HEK293 (cell line): ENCODE measurements around the gene LAMC3.

Experiments
- CTCF ChIA-PET: fragments of 350-600 bp; formaldehyde crosslinking; extraction: SDS; loops from one replicate; lab custom pipeline; 2021; ENCODE audit warnings: antibody characterized with exemption; lab: Yijun Ruan, JAX
- POLR2A ChIA-PET: fragments of 300-600 bp; formaldehyde crosslinking; extraction: SDS; loops from one replicate; lab custom pipeline; 2020; ENCODE audit warnings: antibody characterized with exemption, inconsistent platforms; lab: Yijun Ruan, JAX
- H3K27ac ChIP-seq: fragments of 200-500 bp; sonication (Bioruptor generic); 2 replicates; pipeline ENCODE4 v1.5.1; 2014; ENCODE audit warnings: low read depth, low read length, control low read depth, inconsistent platforms; ENCODE audit errors: extremely low read depth
- H3K36me3 ChIP-seq, 2 experiments: fragments of 200-500 bp in 1 of 2; sonication (Bioruptor generic) in 1 of 2; 1 replicate in 1 of 2; 2 replicates in 1 of 2; pipeline ENCODE4 v1.5.1; 2014 to 2017; ENCODE audit warnings: inconsistent platforms in 2 of 2, low read length in 2 of 2; ENCODE audit not compliant: control insufficient read depth in 2 of 2, insufficient read depth in 1 of 2
- H3K4me1 ChIP-seq: fragments of 200-500 bp; sonication (Bioruptor generic); 2 replicates; pipeline ENCODE4 v1.5.1; 2014; ENCODE audit warnings: mild to moderate bottlenecking, low read length, inconsistent platforms; ENCODE audit not compliant: control insufficient read depth, insufficient read depth
- H3K4me3 ChIP-seq: 2 replicates; pipeline ENCODE4 v1.5.1; 2011; ENCODE audit warnings: low read depth, mild to moderate bottlenecking, control low read depth, low read length, moderate library complexity
- H3K9me3 ChIP-seq: fragments of 200-500 bp; sonication (Bioruptor generic); 2 replicates; pipeline ENCODE4 v1.5.1; 2014; ENCODE audit warnings: low read depth, low read length, inconsistent platforms; ENCODE audit not compliant: control insufficient read depth, insufficient read depth
- KLF9 ChIP-seq: fragments of 450-650 bp; formaldehyde crosslinking; IDR thresholded peaks from 2 replicates; pipeline ENCODE4 v1.5.1; 2016; ENCODE audit warnings: missing biosample characterization, missing genetic modification characterization, low read depth
- PRDM1 ChIP-seq: fragments of 450-650 bp; formaldehyde crosslinking; IDR thresholded peaks from 2 replicates; pipeline ENCODE4; 2016; ENCODE audit warnings: missing biosample characterization, missing genetic modification characterization
- SALL2 ChIP-seq: fragments of 450-650 bp; formaldehyde crosslinking; IDR thresholded peaks from 2 replicates; pipeline ENCODE4 v1.5.0; 2017; ENCODE audit warnings: missing biosample characterization, mild to moderate bottlenecking, missing genetic modification characterization, borderline replicate concordance
- ZBTB21 ChIP-seq: fragments of 450-650 bp; formaldehyde crosslinking; IDR thresholded peaks from 2 replicates; pipeline ENCODE4 v1.5.1; 2017; ENCODE audit warnings: missing biosample characterization, missing genetic modification characterization
- ZNF10 ChIP-seq: fragments of 450-650 bp; formaldehyde crosslinking; IDR thresholded peaks from 2 replicates; pipeline ENCODE4 v1.5.1; 2017; ENCODE audit warnings: missing biosample characterization, missing genetic modification characterization
- ZNF155 ChIP-seq: fragments of 450-650 bp; formaldehyde crosslinking; IDR thresholded peaks from 2 replicates; pipeline ENCODE4 v1.5.1; 2016; ENCODE audit warnings: missing biosample characterization, missing genetic modification characterization
- ZNF19 ChIP-seq: fragments of 450-650 bp; formaldehyde crosslinking; IDR thresholded peaks from 2 replicates; pipeline ENCODE4; 2016; ENCODE audit warnings: missing biosample characterization, missing genetic modification characterization, low read depth
- ZNF23 ChIP-seq: fragments of 450-650 bp; formaldehyde crosslinking; IDR thresholded peaks from 2 replicates; pipeline ENCODE4 v1.5.1; 2016; ENCODE audit warnings: missing biosample characterization, missing genetic modification characterization, borderline replicate concordance
- ZNF311 ChIP-seq: fragments of 450-650 bp; formaldehyde crosslinking; IDR thresholded peaks from 2 replicates; pipeline ENCODE4 v1.5.1; 2017; ENCODE audit warnings: missing biosample characterization, missing genetic modification characterization, borderline replicate concordance
- ZNF350 ChIP-seq: fragments of 450-650 bp; formaldehyde crosslinking; IDR thresholded peaks from 2 replicates; pipeline ENCODE4 v1.5.0; 2017; ENCODE audit warnings: missing biosample characterization, mild to moderate bottlenecking, missing genetic modification characterization
- ZNF544 ChIP-seq: fragments of 450-650 bp; formaldehyde crosslinking; IDR thresholded peaks from 2 replicates; pipeline ENCODE4 v1.5.0; 2017; ENCODE audit warnings: missing biosample characterization, missing genetic modification characterization
- ZNF555 ChIP-seq: fragments of 450-650 bp; formaldehyde crosslinking; conservative IDR thresholded peaks from 2 replicates; pipeline ENCODE4 v1.5.1; 2017; ENCODE audit warnings: missing biosample characterization, mild to moderate bottlenecking, missing genetic modification characterization, inconsistent platforms
- ZNF585B ChIP-seq: fragments of 450-650 bp; formaldehyde crosslinking; IDR thresholded peaks from 2 replicates; pipeline ENCODE4 v1.5.1; 2016; ENCODE audit warnings: missing biosample characterization, missing genetic modification characterization
- ZNF626 ChIP-seq: fragments of 450-650 bp; sonication (Bioruptor Pico); formaldehyde crosslinking; IDR thresholded peaks from 2 replicates; pipeline ENCODE4 v1.5.1; 2018; ENCODE audit warnings: missing biosample characterization, missing genetic modification characterization, inconsistent platforms
- ZNF701 ChIP-seq: fragments of 450-650 bp; formaldehyde crosslinking; IDR thresholded peaks from 2 replicates; pipeline ENCODE4 v1.5.1; 2016; ENCODE audit warnings: missing biosample characterization, missing genetic modification characterization
- TF ChIP-seq, protein P1 (sequence below): fragments of 450-650 bp; formaldehyde crosslinking; IDR thresholded peaks from 2 replicates; pipeline ENCODE4 v1.5.1; 2016; ENCODE audit warnings: missing biosample characterization, missing genetic modification characterization, borderline replicate concordance
- TF ChIP-seq, protein P2 (sequence below): fragments of 450-650 bp; formaldehyde crosslinking; IDR thresholded peaks from 2 replicates; pipeline ENCODE4 v1.5.1; 2016; ENCODE audit warnings: missing biosample characterization, missing genetic modification characterization, low read depth
- TF ChIP-seq, protein P3 (sequence below): fragments of 450-650 bp; formaldehyde crosslinking; IDR thresholded peaks from 2 replicates; pipeline ENCODE4 v1.5.1; 2016; ENCODE audit warnings: missing biosample characterization, missing genetic modification characterization
- TF ChIP-seq, protein P4 (sequence below): fragments of 450-650 bp; formaldehyde crosslinking; IDR thresholded peaks from 2 replicates; pipeline ENCODE4 v1.5.1; 2016; ENCODE audit warnings: missing biosample characterization, missing genetic modification characterization
- TF ChIP-seq, protein P5 (sequence below): fragments of 450-650 bp; formaldehyde crosslinking; IDR thresholded peaks from 2 replicates; pipeline ENCODE4 v1.5.1; 2017; ENCODE audit warnings: missing biosample characterization, missing genetic modification characterization

Gene LAMC3

DNA sequence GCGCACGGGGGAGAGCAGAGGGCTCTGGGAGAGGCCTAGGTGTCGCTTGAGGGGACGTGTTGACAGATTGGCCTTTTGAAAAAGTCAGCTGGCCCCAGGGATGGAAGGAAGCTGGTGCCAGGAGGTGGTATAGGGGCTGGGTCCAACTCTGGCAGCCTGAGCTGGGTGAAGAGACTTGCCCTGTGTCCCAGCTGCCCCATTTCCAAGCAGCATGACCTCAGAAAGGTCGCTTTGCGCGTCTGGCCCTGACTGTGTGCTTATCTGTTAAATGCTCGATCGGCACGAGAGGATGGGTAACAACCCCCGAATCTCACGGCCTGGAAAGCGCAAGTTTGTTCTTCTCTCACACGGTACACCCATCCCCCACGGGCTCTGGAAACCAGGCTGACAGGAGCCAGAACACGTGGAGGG, 31.2 kb upstream of the LAMC3 start:
- Histone ChIP-seq H3K36me3 (no peaks in the 10 kb centered on the region), H3K4me3 (no peak overlapping the region), H3K4me1 (no peaks in the 10 kb centered on the region)
- POLR2A ChIA-PET = no interaction called here
- TF ChIP-seq ZNF19 (tag by site-specific recombination) = no peak
- no peak for TF ChIP-seq SALL2 (tag by site-specific recombination)
- no peak for TF ChIP-seq ZNF701
- TF ChIP-seq, all 188 proteins: peak for 0
- CTCF ChIA-PET = interaction anchor here (0.6 to 1.1 kb wide), 2 partner anchors 21 to 147 kb away, joined by 3 read pairs; no protein-coding TSS in a partner anchor
- Histone ChIP-seq H3K27ac (no peak overlapping the region), H3K9me3 (no peaks in the 10 kb centered on the region)

DNA sequence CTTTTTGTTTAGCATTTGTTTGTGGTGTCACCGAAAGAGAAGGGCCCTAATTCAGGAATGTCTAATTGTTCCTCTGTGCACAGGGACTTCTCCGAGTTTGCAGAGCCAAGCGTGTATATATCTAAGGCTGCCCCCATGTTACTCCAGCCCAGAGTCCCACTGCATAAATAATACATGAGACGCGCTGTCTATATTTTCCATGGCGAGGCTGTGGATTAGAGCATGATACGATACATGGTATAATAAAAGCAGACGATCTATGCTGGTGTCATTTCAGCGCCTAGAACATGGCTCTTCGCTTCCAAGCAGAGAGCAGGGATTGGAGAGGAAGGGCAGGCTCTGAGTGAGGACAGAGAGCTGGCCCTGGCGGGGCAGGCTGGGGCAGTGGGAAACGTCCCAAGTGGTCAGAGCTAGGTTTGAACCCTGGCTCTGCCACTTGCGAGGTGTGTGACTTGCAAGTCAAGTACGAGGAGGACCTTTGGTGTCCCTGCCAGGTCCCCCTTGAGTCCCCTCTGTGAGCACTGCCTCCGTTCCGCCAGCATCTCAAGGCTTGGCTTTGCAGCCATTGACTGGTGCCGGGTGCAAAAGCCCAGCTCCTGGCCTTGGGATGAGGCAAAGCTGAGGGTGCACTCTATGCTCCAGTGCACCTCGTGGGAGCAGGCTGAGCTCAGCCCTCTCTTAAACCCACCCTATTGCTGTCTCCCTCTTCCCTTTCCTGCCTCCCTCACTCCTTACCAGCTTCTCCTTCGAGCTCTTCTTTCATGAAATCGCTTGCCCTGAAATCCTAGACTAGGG, 29.2 kb upstream of the LAMC3 start:
- CTCF ChIA-PET = interaction anchor here (1.2 to 1.8 kb wide), 2 partner anchors 19 to 39 kb away, joined by 4 to 10 read pairs; no protein-coding TSS in a partner anchor
- no peaks in the 10 kb centered on the region for H3K36me3 ChIP-seq
- H3K9me3 ChIP-seq = no peaks in the 10 kb centered on the region
- TF ChIP-seq, protein P1, sequence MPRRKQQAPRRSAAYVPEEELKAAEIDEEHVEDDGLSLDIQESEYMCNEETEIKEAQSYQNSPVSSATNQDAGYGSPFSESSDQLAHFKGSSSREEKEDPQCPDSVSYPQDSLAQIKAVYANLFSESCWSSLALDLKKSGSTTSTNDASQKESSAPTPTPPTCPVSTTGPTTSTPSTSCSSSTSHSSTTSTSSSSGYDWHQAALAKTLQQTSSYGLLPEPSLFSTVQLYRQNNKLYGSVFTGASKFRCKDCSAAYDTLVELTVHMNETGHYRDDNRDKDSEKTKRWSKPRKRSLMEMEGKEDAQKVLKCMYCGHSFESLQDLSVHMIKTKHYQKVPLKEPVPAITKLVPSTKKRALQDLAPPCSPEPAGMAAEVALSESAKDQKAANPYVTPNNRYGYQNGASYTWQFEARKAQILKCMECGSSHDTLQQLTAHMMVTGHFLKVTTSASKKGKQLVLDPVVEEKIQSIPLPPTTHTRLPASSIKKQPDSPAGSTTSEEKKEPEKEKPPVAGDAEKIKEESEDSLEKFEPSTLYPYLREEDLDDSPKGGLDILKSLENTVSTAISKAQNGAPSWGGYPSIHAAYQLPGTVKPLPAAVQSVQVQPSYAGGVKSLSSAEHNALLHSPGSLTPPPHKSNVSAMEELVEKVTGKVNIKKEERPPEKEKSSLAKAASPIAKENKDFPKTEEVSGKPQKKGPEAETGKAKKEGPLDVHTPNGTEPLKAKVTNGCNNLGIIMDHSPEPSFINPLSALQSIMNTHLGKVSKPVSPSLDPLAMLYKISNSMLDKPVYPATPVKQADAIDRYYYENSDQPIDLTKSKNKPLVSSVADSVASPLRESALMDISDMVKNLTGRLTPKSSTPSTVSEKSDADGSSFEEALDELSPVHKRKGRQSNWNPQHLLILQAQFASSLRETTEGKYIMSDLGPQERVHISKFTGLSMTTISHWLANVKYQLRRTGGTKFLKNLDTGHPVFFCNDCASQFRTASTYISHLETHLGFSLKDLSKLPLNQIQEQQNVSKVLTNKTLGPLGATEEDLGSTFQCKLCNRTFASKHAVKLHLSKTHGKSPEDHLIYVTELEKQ (tag by site-specific recombination) = no peak
- TF ChIP-seq, protein P2, sequence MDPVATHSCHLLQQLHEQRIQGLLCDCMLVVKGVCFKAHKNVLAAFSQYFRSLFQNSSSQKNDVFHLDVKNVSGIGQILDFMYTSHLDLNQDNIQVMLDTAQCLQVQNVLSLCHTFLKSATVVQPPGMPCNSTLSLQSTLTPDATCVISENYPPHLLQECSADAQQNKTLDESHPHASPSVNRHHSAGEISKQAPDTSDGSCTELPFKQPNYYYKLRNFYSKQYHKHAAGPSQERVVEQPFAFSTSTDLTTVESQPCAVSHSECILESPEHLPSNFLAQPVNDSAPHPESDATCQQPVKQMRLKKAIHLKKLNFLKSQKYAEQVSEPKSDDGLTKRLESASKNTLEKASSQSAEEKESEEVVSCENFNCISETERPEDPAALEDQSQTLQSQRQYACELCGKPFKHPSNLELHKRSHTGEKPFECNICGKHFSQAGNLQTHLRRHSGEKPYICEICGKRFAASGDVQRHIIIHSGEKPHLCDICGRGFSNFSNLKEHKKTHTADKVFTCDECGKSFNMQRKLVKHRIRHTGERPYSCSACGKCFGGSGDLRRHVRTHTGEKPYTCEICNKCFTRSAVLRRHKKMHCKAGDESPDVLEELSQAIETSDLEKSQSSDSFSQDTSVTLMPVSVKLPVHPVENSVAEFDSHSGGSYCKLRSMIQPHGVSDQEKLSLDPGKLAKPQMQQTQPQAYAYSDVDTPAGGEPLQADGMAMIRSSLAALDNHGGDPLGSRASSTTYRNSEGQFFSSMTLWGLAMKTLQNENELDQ (tag by site-specific recombination) = no peak
- TF ChIP-seq, protein P3, sequence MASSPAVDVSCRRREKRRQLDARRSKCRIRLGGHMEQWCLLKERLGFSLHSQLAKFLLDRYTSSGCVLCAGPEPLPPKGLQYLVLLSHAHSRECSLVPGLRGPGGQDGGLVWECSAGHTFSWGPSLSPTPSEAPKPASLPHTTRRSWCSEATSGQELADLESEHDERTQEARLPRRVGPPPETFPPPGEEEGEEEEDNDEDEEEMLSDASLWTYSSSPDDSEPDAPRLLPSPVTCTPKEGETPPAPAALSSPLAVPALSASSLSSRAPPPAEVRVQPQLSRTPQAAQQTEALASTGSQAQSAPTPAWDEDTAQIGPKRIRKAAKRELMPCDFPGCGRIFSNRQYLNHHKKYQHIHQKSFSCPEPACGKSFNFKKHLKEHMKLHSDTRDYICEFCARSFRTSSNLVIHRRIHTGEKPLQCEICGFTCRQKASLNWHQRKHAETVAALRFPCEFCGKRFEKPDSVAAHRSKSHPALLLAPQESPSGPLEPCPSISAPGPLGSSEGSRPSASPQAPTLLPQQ (tag by site-specific recombination) = no peak
- TF ChIP-seq ZNF155 (no peak), KLF9 (no peak), ZNF555 (no peak), ZBTB21 (tag by site-specific recombination) (no peak), ZNF10 (tag by site-specific recombination) (no peak), ZNF23 (tag by site-specific recombination) (no peak), ZNF626 (tag by site-specific recombination) (no peak), ZNF350 (tag by site-specific recombination) (no peak), ZNF701 (no peak), ZNF585B (tag by site-specific recombination) (no peak), ZNF311 (tag by site-specific recombination) (no peak), ZNF544 (tag by site-specific recombination) (no peak), PRDM1 (tag by site-specific recombination) (no peak)
- TF ChIP-seq, protein P4, sequence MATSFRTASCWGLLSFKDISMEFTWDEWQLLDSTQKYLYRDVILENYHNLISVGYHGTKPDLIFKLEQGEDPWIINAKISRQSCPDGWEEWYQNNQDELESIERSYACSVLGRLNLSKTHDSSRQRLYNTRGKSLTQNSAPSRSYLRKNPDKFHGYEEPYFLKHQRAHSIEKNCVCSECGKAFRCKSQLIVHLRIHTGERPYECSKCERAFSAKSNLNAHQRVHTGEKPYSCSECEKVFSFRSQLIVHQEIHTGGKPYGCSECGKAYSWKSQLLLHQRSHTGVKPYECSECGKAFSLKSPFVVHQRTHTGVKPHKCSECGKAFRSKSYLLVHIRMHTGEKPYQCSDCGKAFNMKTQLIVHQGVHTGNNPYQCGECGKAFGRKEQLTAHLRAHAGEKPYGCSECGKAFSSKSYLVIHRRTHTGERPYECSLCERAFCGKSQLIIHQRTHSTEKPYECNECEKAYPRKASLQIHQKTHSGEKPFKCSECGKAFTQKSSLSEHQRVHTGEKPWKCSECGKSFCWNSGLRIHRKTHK (tag by site-specific recombination) = no peak
- TF ChIP-seq, protein P5, sequence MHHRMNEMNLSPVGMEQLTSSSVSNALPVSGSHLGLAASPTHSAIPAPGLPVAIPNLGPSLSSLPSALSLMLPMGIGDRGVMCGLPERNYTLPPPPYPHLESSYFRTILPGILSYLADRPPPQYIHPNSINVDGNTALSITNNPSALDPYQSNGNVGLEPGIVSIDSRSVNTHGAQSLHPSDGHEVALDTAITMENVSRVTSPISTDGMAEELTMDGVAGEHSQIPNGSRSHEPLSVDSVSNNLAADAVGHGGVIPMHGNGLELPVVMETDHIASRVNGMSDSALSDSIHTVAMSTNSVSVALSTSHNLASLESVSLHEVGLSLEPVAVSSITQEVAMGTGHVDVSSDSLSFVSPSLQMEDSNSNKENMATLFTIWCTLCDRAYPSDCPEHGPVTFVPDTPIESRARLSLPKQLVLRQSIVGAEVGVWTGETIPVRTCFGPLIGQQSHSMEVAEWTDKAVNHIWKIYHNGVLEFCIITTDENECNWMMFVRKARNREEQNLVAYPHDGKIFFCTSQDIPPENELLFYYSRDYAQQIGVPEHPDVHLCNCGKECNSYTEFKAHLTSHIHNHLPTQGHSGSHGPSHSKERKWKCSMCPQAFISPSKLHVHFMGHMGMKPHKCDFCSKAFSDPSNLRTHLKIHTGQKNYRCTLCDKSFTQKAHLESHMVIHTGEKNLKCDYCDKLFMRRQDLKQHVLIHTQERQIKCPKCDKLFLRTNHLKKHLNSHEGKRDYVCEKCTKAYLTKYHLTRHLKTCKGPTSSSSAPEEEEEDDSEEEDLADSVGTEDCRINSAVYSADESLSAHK (tag by site-specific recombination) = no peak
- no peak overlapping the region for H3K27ac ChIP-seq
- no peaks in the 10 kb centered on the region for H3K4me1 ChIP-seq
- no peak overlapping the region for H3K4me3 ChIP-seq
- POLR2A ChIA-PET = interaction anchor here (0.5 to 0.7 kb wide), 2 partner anchors 14 to 25 kb away, joined by 3 to 7 read pairs; no protein-coding TSS in a partner anchor
